ENCODE measurements around the gene STX2. TPM values are rescaled to one million over a fixed set of nuclear protein-coding genes. Genes with fewer than 3 reads are reported as not detected.

The STX2 gene
- total and polyA plus RNA-seq, 2 experiments from 2014 or later, result 12.4 to 23.1 TPM

DNA sequence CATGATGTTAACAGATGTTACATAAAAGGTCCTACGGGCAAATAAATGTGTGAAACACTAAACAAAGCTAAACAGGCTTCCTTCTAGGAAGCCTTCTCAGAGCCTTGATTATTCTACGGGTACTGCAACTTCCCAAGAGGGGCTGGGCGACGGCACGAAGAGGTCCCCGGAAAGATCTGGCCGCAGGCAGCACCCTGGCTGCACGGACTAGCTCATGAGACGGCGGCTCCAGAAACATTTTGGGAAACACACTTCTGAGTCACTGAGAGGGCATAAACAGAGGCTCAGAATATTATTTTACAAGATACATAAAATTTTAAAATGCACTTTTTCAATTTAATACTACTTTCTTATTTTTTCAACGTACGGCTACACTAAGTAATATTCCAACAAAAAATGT lies 19.4 kb downstream of the STX2 start:
- Histone ChIP-seq H3K4me3 (no peak overlapping the region), H3K9me3 (ENCODE audit: low read depth) (no peaks in the 10 kb centered on the region), H3K4me2 (no peak overlapping the region), H3K27me3 (no peaks in the 10 kb centered on the region), H2AFZ (no peak overlapping the region), H3K9me2 (replicated peaks; ENCODE audit: insufficient read depth) (no peaks in the 10 kb centered on the region), H3K27ac (no peak overlapping the region), H3K79me2 (no peaks in the 10 kb centered on the region), H3K36me3 (replicated peaks; ENCODE audit: insufficient read depth, low read depth) (no peaks in the 10 kb centered on the region), H3K4me1 (ENCODE audit: insufficient read depth) (no peaks in the 10 kb centered on the region), H4K20me1 (ENCODE audit: insufficient read depth, poor library complexity, severe bottlenecking) (no peaks in the 10 kb centered on the region)
- TF ChIP-seq CTCF (IDR thresholded peaks at IDR 0.05; ENCODE audit: poor library complexity), result no peak
- TF ChIP-seq EZH2phosphoT487 (IDR thresholded peaks at IDR 0.05; ENCODE audit: low read depth, severe bottlenecking, unreplicated experiment), result no peak
- TF ChIP-seq EZH2 (IDR thresholded peaks at IDR 0.05; ENCODE audit: borderline replicate concordance), result no peak
- DNase-seq (ENCODE audit: low spot score), result no peak
- WGBS (ENCODE audit: low lambda C conversion rate, missing lambda C conversion rate), result 92% methylated on average over 12 of the region's 12 CpGs

DNA sequence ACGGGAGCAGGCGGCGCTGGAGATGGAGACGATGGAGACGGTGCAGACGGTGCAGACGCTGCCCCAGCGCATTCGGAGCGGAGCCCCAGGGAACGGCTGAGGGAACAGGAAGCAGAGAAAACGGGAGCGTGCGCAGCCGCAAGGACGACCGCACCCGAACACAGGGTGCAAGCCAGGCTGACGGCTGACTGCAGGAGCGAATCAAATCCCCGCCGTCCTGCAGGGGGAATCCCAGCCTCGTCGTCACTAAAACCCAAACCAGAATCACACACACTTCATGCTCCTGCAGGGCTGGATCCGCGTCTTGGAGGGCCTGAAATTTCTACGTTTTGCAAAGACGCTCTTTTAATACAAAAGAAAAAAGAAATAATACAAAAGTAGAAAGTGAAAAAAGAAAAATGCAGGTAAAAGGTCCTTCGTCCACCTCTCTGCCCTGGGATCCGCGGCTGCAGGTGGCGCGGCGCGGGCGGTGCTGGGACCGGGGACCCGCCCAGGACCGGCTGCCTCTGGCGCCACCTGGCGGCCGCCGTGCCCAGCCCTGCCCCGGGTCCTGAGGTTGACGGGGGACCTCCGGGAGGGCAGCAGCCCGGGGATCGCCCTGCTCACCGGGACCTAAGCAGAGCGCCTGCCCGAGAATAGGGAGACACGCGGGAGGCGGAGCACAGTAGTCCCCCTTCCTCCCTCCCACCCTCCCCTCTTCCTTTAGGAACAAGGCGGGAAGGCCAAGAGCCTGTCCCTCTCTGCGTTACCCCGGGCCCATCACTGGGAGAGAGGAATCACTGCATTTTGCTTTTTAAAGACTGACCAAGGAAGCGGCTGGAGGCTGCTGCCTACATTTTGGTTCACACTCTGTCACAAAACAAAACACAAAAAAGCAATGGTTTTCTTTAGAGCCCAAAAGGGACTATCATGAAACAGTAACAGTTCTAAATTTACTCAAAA lies 20.1 kb downstream of the STX2 start:
- Histone ChIP-seq H2AFZ (peak overlapping the region; percentile 11), H3K27ac (no peak overlapping the region), H3K79me2 (no peaks in the 10 kb centered on the region), H4K20me1 (ENCODE audit: insufficient read depth, poor library complexity, severe bottlenecking) (no peaks in the 10 kb centered on the region), H3K9me2 (replicated peaks; ENCODE audit: insufficient read depth) (no peaks in the 10 kb centered on the region), H3K27me3 (no peaks in the 10 kb centered on the region), H3K36me3 (replicated peaks; ENCODE audit: insufficient read depth, low read depth) (no peaks in the 10 kb centered on the region), H3K4me2 (peak overlapping the region; percentile 70), H3K4me3 (no peak overlapping the region), H3K9me3 (ENCODE audit: low read depth) (no peaks in the 10 kb centered on the region), H3K4me1 (ENCODE audit: insufficient read depth) (no peaks in the 10 kb centered on the region)
- TF ChIP-seq EZH2 (IDR thresholded peaks at IDR 0.05; ENCODE audit: borderline replicate concordance) (no peak), CTCF (IDR thresholded peaks at IDR 0.05; ENCODE audit: poor library complexity) (peak; percentile 78), EZH2phosphoT487 (IDR thresholded peaks at IDR 0.05; ENCODE audit: low read depth, severe bottlenecking, unreplicated experiment) (no peak)
- WGBS (ENCODE audit: low lambda C conversion rate, missing lambda C conversion rate), result 48% methylated on average over 50 of the region's 58 CpGs
- peak; percentile 78 for DNase-seq (ENCODE audit: low spot score)

DNA sequence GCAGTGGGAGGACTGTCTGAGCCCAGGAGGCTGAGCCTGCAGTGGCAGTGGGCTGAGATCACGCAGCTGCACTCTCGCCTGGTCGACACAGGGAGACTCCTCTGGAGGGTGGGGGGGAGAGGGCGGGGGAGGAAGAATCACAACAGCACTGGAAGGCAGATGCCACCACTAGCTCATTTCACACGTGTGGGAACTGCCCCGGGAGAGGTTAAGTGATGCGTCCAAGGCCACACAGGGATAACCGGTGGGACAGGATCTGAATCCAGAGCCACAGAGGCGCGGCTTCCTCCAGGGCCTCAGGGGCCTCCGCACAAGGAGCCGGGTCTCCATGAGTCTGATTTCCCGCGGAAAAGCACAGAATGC lies 20.8 kb downstream of the STX2 start:
- no peak for DNase-seq (ENCODE audit: low spot score)
- TF ChIP-seq EZH2phosphoT487 (IDR thresholded peaks at IDR 0.05; ENCODE audit: low read depth, severe bottlenecking, unreplicated experiment) (no peak), CTCF (IDR thresholded peaks at IDR 0.05; ENCODE audit: poor library complexity) (no peak), EZH2 (IDR thresholded peaks at IDR 0.05; ENCODE audit: borderline replicate concordance) (no peak)

More for the DNA sequence above, 20.8 kb downstream of the STX2 start:
- no peak overlapping the region for H3K27ac ChIP-seq
- no peaks in the 10 kb centered on the region for H3K9me3 ChIP-seq (ENCODE audit: low read depth)
- no peaks in the 10 kb centered on the region for H3K9me2 ChIP-seq (replicated peaks; ENCODE audit: insufficient read depth)
- H3K36me3 ChIP-seq (replicated peaks; ENCODE audit: insufficient read depth, low read depth), result no peaks in the 10 kb centered on the region
- H3K4me3 ChIP-seq, result no peak overlapping the region
- H3K4me1 ChIP-seq (ENCODE audit: insufficient read depth), result no peaks in the 10 kb centered on the region
- H4K20me1 ChIP-seq (ENCODE audit: insufficient read depth, poor library complexity, severe bottlenecking), result no peaks in the 10 kb centered on the region
- H3K79me2 ChIP-seq, result no peaks in the 10 kb centered on the region
- no peaks in the 10 kb centered on the region for H3K27me3 ChIP-seq
- WGBS (ENCODE audit: low lambda C conversion rate, missing lambda C conversion rate), result 91% methylated on average over 10 of the region's 14 CpGs
- peak overlapping the region; percentile 70 for H3K4me2 ChIP-seq
- H2AFZ ChIP-seq, result no peak overlapping the region

All from hepatocyte (in vitro differentiated cells).